Uterus (tissue), 4 donors: ENCODE measurements around the gene CHCHD3. TPM values are rescaled to one million over a fixed set of nuclear protein-coding genes. Genes with fewer than 3 reads are reported as not detected.

Source experiments
- DNase-seq, 2 donors: peaks; one replicate each; pipeline ENCODE4 v3.0.0-alpha.2; 2019 to 2020
- H3K27ac ChIP-seq, 2 donors: fragments of 200-600 bp; sonication (generic); 1 replicate in 1 of 2; 2 replicates in 1 of 2; pipeline ENCODE4 v1.5.1; 2016 to 2018
- H3K27me3 ChIP-seq, 2 donors: fragments of 200-600 bp; sonication (generic); one replicate each; pipeline ENCODE4 v1.5.1; 2018 to 2019; ENCODE audit warnings: control low read depth in 1 of 2
- H3K36me3 ChIP-seq, 2 donors: fragments of 200-600 bp; sonication (generic); one replicate each; pipeline ENCODE4 v1.5.1; 2019; ENCODE audit warnings: control low read depth in 1 of 2
- H3K4me1 ChIP-seq, 2 donors: fragments of 200-600 bp; sonication (generic); one replicate each; pipeline ENCODE4 v1.5.1; 2018 to 2019; ENCODE audit warnings: control low read depth in 1 of 2
- H3K4me3 ChIP-seq, 2 donors: fragments of 200-600 bp; sonication (generic); 1 replicate in 1 of 2; 2 replicates in 1 of 2; pipeline ENCODE4 v1.5.1; 2018 to 2019; ENCODE audit warnings: mild to moderate bottlenecking in 1 of 2
- H3K9me3 ChIP-seq, 2 donors: fragments of 200-600 bp; sonication (generic); one replicate each; pipeline ENCODE4 v1.5.1; 2019; ENCODE audit warnings: control low read depth in 1 of 2
- POLR2A ChIP-seq, 2 donors: fragments of 450-650 bp; IDR thresholded peaks; one replicate each; pipeline ENCODE4 v1.6.1; 2016; ENCODE audit warnings: antibody characterized with exemption in 2 of 2, mild to moderate bottlenecking in 1 of 2, moderate library complexity in 1 of 2
- intact Hi-C: fragments of 100-400 bp; cut with DNase I; formaldehyde crosslinking; loops from one replicate; pipeline ENCODE4 v1.15.1; 2023; ENCODE audit warnings: low total_unique reads
- small RNA-seq: library from RNA; depleted of rRNA; stranded (forward); fragments of <200 nt; gene quantifications from one replicate; pipeline ENCODE3, GENCODE V24; 2016
- total RNA-seq, 4 donors: library from RNA; depleted of rRNA in 3 of 4; stranded (reverse); fragments of >200 nt in 3 of 4; gene quantifications; one replicate each; pipeline versions ENCODE4 v1.1.0 to v1.2.4, GENCODE V29; 2014 to 2023
- donor health status: DM: yes; HTN: yes; CAD: no.

CHCHD3 gene
- total RNA-seq, 4 donors from 2014 or later: 43.5 to 61.0 (median 47.6) TPM

- no peaks in the 10 kb centered on the region for H3K9me3 ChIP-seq
- no peaks in the 10 kb centered on the region for H3K36me3 ChIP-seq
- no peak overlapping the region for H3K4me3 ChIP-seq
- DNase-seq: no peak
- H3K4me1 ChIP-seq: no peaks in the 10 kb centered on the region
- intact Hi-C loops: no loop called here
- no peak for TF ChIP-seq POLR2A (IDR thresholded peaks at IDR 0.05)
- no peaks in the 10 kb centered on the region for H3K27me3 ChIP-seq
- no peak overlapping the region for H3K27ac ChIP-seq
Measured at GRCh38 chr7:132735476-132735875, 346.4 kb downstream of the CHCHD3 start.

Small RNAs within 50 kb of the gene (small RNA-seq; reads per million reads assigned to genes)
- gene RF00218 (not detected), gene RNU6-92P (not detected)

Other genes with a start within 250 kb of the CHCHD3 start
- 100 to 1,000 TPM in 2 of 4 donors, 10 to 100 TPM in 2; 27.2 to 126 (median 65.4) TPM for gene EXOC4, start 171.0 kb upstream of the CHCHD3 start, total RNA-seq